ENCODE results near the gene MRGPRD. TPM values are rescaled to one million over a fixed set of nuclear protein-coding genes. Genes with fewer than 3 reads are reported as not detected.
A peak's percentile ranks its signal among the peaks of the same experiment; 100 is the strongest.

The MRGPRD gene
- total RNA-seq, 5 donors from 2014 or later (not counting 1 experiment from before 2014, with no cell fraction given): not detected

DNA sequence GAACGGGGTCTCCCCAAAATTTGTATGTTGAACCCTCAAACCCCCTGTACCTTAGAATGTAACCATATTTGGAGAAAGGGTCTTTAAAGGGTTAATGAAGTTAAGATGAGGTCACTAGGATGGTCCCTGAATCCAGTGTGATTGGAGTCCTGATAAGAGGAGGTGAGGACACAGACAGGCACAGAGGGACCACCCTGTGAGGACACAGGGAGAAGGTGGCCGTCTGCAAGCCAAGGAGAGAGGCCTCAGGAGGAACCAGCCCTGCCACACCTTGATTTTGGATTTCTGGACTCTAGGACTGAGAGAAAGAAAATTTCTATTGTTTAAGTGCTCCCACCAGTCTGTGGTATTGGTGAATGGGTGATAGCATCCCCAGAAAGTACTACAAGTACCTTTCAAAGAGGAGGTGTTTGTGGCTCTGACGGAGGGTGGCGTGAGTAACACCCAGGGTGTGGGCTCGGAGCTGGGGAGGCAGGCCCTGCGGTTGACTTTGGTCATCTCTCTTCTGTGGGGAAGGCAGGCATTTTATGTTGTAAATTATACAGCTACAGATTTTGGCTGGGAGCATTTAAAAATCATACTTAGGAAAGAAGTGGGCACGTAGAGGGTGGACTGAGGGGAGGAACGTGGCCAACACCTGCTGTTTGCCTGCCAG, 18.4 kb upstream of the MRGPRD start:
- CTCF ChIA-PET: no interaction called here
- peak in 5 of 35 experiments; percentile 11 to 36 (median 14) for DNase-seq
- Histone ChIP-seq H3K4me3 (ENCODE audit: control insufficient read depth in 1 of 2, extremely low read depth in 1 of 2, low read length in 1 of 2) (no peak overlapping the region), H3K27ac (ENCODE audit: low read length) (no peak overlapping the region), H3K4me1 (ENCODE audit: control insufficient read depth in 1 of 2, extremely low read depth in 1 of 2, insufficient read depth in 2 of 2, low read length in 2 of 2) (no peaks in the 10 kb centered on the region), H3K36me3 (ENCODE audit: control insufficient read depth in 2 of 2, extremely low read depth in 1 of 2, insufficient read depth in 1 of 2, low read length in 1 of 2) (no peaks in the 10 kb centered on the region), H3K27me3 (replicated peaks in 1 of 2; ENCODE audit: control insufficient read depth in 2 of 2, extremely low read depth in 1 of 2, insufficient read depth in 2 of 2, low read length in 1 of 2) (peaks cover 0 to 50% of the 10 kb centered on the region in 2 experiments), H3K9me3 (no peaks in the 10 kb centered on the region)
- peaks cover 0 to 22% of the 10 kb centered on the region in 2 donors for H3K27me3 Mint-ChIP-seq
- 71% methylated on average over 6 of the region's 8 CpGs for WGBS (ENCODE audit: insufficient coverage)
- POLR2A ChIA-PET: no interaction called here
- H3K4me1 Mint-ChIP-seq: peaks cover 0 to 6% (median 0%) of the 10 kb centered on the region in 3 donors
- H3K27ac Mint-ChIP-seq: no peak overlapping the region
- no peak for ATAC-seq (replicated peaks in 1 of 4)
- no peak overlapping the region for H3K4me3 Mint-ChIP-seq
- H3K36me3 Mint-ChIP-seq: no peaks in the 10 kb centered on the region
- H3K9me3 Mint-ChIP-seq: no peaks in the 10 kb centered on the region

DNA sequence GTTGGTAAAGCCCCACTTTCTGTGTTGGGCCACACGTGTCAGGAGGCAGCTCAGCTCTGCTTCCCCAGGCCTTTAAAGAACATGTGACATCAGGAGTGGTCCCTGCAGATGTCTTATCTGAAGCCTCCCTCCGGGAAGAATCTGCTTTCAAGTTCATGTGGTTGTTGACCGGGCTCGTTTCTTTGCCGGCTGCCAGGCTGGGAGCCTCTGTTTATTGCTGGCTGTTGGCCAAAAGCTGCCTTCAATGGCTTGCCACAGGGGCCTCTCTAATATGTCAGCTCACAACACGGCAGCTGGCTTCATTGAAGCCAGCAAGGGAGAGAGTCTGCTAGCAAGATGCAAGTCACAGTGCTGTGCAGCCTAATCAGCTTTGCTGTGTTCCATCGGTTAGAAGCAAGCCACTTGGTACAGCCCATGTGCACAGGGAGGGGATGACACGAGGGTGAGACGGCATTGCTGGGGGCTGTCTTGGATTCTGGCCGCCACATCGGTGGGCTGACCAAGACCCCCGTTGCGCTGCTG, 17.7 kb upstream of the MRGPRD start:
- peaks cover 0 to 6% (median 0%) of the 10 kb centered on the region in 3 donors for H3K4me1 Mint-ChIP-seq
- no peak overlapping the region for H3K27ac Mint-ChIP-seq
- peaks cover 0 to 28% of the 10 kb centered on the region in 2 donors for H3K27me3 Mint-ChIP-seq
- POLR2A ChIA-PET: no interaction called here
- no peaks in the 10 kb centered on the region for H3K36me3 Mint-ChIP-seq
- no peak overlapping the region for H3K4me3 ChIP-seq (ENCODE audit: control insufficient read depth in 1 of 2, extremely low read depth in 1 of 2, low read length in 1 of 2)
- peaks cover 0 to 48% of the 10 kb centered on the region in 2 experiments for H3K27me3 ChIP-seq (replicated peaks in 1 of 2; ENCODE audit: control insufficient read depth in 2 of 2, extremely low read depth in 1 of 2, insufficient read depth in 2 of 2, low read length in 1 of 2)
- H3K4me1 ChIP-seq (ENCODE audit: control insufficient read depth in 1 of 2, extremely low read depth in 1 of 2, insufficient read depth in 2 of 2, low read length in 2 of 2): no peaks in the 10 kb centered on the region
- 37% methylated on average over 9 of the region's 13 CpGs for WGBS (ENCODE audit: insufficient coverage)
- no peaks in the 10 kb centered on the region for H3K36me3 ChIP-seq (ENCODE audit: control insufficient read depth in 2 of 2, extremely low read depth in 1 of 2, insufficient read depth in 1 of 2, low read length in 1 of 2)
- no peaks in the 10 kb centered on the region for H3K9me3 ChIP-seq
- no peak for ATAC-seq (replicated peaks in 1 of 4)
- H3K27ac ChIP-seq (ENCODE audit: low read length): no peak overlapping the region
- DNase-seq: no peak
- no peak overlapping the region for H3K4me3 Mint-ChIP-seq
- CTCF ChIA-PET: no interaction called here
- no peaks in the 10 kb centered on the region for H3K9me3 Mint-ChIP-seq

DNA sequence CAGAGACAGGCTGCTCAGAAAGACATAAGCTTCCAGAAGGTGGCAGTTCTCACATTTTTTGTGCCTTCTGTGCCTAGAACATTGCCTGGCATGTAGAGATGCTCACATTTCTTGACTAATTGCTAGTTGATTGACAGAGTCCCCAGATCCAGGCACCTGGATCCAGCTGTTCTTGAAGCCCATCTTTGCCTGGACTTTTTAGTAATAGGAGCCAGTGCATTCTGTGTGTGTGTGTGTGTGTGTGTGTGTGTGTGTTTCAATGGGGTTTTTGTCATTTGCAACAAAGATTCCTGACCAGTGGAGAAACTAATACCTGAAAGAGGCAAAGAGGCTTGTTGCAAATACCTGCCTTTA, 17.2 kb upstream of the MRGPRD start:
- Mint-ChIP-seq H3K4me1 (peaks cover 0 to 6% (median 2%) of the 10 kb centered on the region in 3 donors), H3K4me3 (no peak overlapping the region), H3K27me3 (peaks cover 4 to 29% of the 10 kb centered on the region in 2 donors), H3K9me3 (no peaks in the 10 kb centered on the region), H3K36me3 (no peaks in the 10 kb centered on the region), H3K27ac (no peak overlapping the region)
- CTCF ChIA-PET: no interaction called here
- Histone ChIP-seq H3K4me3 (ENCODE audit: control insufficient read depth in 1 of 2, extremely low read depth in 1 of 2, low read length in 1 of 2) (no peak overlapping the region), H3K27me3 (replicated peaks in 1 of 2; ENCODE audit: control insufficient read depth in 2 of 2, extremely low read depth in 1 of 2, insufficient read depth in 2 of 2, low read length in 1 of 2) (peaks cover 0 to 48% of the 10 kb centered on the region in 2 experiments), H3K36me3 (ENCODE audit: control insufficient read depth in 2 of 2, extremely low read depth in 1 of 2, insufficient read depth in 1 of 2, low read length in 1 of 2) (no peaks in the 10 kb centered on the region), H3K4me1 (ENCODE audit: control insufficient read depth in 1 of 2, extremely low read depth in 1 of 2, insufficient read depth in 2 of 2, low read length in 2 of 2) (no peaks in the 10 kb centered on the region), H3K9me3 (no peaks in the 10 kb centered on the region), H3K27ac (ENCODE audit: low read length) (no peak overlapping the region)
- POLR2A ChIA-PET: no interaction called here
- ATAC-seq (replicated peaks in 1 of 4) (no peak), DNase-seq (no peak)

DNA sequence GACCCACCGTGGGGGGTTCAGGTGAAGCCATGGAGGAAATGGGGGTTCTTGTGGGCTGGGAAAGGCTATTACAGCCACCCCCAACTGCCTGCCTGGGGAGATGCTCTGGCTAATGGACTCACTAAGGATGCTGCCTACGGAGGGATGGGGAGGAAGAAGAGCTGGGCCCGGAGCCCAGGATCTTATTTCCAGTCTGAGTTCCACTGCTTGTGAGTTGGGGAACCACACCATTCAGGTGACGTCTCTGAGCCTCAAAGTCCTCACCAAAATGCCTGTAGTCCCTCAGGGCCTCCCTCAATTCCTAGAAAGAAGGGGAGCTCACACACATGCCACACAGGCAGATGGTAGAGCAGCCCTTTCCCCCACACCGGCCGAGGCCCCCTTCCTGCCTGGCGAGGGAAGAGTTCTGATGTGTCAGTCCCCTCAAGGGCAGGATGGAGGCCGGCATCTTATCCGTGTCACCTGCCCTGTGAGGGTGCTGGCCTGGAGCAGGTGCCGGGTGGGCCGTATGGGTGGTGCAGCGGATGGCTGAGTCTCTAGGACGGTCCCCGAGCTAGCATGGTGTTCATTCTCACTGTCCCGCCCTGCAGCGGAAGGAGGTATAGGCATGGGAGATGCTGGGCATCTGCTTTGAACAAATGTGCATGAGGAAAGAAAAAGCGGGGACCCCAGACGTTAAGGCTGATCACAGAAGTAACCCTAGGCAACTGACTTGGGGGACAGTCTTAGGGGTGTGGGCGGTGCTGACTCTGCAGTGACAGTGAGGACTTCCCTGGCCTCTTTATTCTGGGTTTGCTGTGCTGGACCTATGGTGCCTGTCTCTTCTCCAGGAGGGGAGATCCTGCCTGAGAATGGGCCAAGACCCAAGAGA, 16.6 kb upstream of the MRGPRD start:
- Histone ChIP-seq H3K36me3 (ENCODE audit: control insufficient read depth in 2 of 2, extremely low read depth in 1 of 2, insufficient read depth in 1 of 2, low read length in 1 of 2) (no peaks in the 10 kb centered on the region), H3K27ac (ENCODE audit: low read length) (no peak overlapping the region), H3K9me3 (no peaks in the 10 kb centered on the region), H3K27me3 (replicated peaks in 1 of 2; ENCODE audit: control insufficient read depth in 2 of 2, extremely low read depth in 1 of 2, insufficient read depth in 2 of 2, low read length in 1 of 2) (peaks cover 0 to 48% of the 10 kb centered on the region in 2 experiments), H3K4me1 (ENCODE audit: control insufficient read depth in 1 of 2, extremely low read depth in 1 of 2, insufficient read depth in 2 of 2, low read length in 2 of 2) (no peaks in the 10 kb centered on the region), H3K4me3 (ENCODE audit: control insufficient read depth in 1 of 2, extremely low read depth in 1 of 2, low read length in 1 of 2) (no peak overlapping the region)
- POLR2A ChIA-PET: no interaction called here
- WGBS (ENCODE audit: insufficient coverage): 81% methylated on average over 16 of the region's 19 CpGs
- ATAC-seq (replicated peaks in 1 of 4) (no peak), DNase-seq (peak in 1 of 35 experiments; percentile 20)
- CTCF ChIA-PET: no interaction called here
- H3K4me1 Mint-ChIP-seq: peaks cover 0 to 6% (median 5%) of the 10 kb centered on the region in 3 donors
- no peak overlapping the region for H3K27ac Mint-ChIP-seq
- H3K4me3 Mint-ChIP-seq: no peak overlapping the region
- no peaks in the 10 kb centered on the region for H3K9me3 Mint-ChIP-seq
- H3K36me3 Mint-ChIP-seq: no peaks in the 10 kb centered on the region
- peaks cover 8 to 33% of the 10 kb centered on the region in 2 donors for H3K27me3 Mint-ChIP-seq

DNA sequence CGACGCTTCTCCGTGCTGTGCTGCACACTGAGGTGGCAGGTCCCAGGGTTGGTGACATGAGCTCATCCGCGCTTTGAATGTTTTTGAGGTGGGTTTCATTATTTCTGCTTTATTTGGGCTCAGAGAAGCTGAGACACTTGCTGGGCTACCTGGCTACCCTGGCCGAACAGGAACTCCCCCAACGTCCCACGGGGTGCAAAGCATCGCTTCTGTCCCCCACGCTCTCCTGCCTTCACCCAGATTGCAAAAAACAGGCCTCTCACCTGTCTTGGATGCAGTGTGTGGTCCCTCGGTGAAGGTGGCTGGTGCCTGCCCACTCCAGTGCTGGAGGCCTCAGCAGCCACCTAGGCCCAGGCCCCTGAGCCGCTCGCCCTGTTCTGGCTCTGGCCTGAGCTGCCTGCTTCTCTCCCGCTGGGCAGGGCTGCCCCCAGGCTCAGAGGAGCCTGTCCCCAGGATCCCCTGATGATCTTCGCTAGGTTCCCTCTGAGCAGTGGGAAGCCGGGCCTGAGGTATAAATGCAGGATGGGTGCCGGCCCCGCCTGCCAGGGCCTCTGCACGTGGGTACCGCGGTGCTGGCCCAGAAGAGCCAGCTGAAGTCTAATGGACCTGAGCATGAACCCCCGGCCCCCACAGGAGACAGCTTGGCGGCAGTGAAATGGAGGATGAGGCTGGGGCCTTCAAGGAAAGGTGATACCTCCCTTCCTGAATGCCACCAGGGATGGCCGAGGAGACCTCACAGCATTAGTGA, 15.8 kb upstream of the MRGPRD start:
- 90% methylated on average over 14 of the region's 24 CpGs for WGBS (ENCODE audit: insufficient coverage)
- Histone ChIP-seq H3K27ac (ENCODE audit: low read length) (no peak overlapping the region), H3K36me3 (ENCODE audit: control insufficient read depth in 2 of 2, extremely low read depth in 1 of 2, insufficient read depth in 1 of 2, low read length in 1 of 2) (no peaks in the 10 kb centered on the region), H3K27me3 (replicated peaks in 1 of 2; ENCODE audit: control insufficient read depth in 2 of 2, extremely low read depth in 1 of 2, insufficient read depth in 2 of 2, low read length in 1 of 2) (peaks cover 0 to 49% of the 10 kb centered on the region in 2 experiments), H3K4me1 (ENCODE audit: control insufficient read depth in 1 of 2, extremely low read depth in 1 of 2, insufficient read depth in 2 of 2, low read length in 2 of 2) (no peaks in the 10 kb centered on the region), H3K9me3 (no peaks in the 10 kb centered on the region), H3K4me3 (ENCODE audit: control insufficient read depth in 1 of 2, extremely low read depth in 1 of 2, low read length in 1 of 2) (no peak overlapping the region)
- POLR2A ChIA-PET: no interaction called here
- no peak overlapping the region for H3K27ac Mint-ChIP-seq
- H3K4me1 Mint-ChIP-seq: peaks cover 0 to 6% (median 5%) of the 10 kb centered on the region in 3 donors
- CTCF ChIA-PET: interaction anchor here in 1 of 2 donors (0.8 kb wide), 1 partner anchor 386 kb away, joined by 6 read pairs; no protein-coding TSS in a partner anchor
- H3K27me3 Mint-ChIP-seq: peaks cover 14 to 38% of the 10 kb centered on the region in 2 donors
- DNase-seq (peak in 1 of 35 experiments; percentile 21), ATAC-seq (replicated peaks in 1 of 4) (no peak)
- H3K4me3 Mint-ChIP-seq: no peak overlapping the region
- no peaks in the 10 kb centered on the region for H3K9me3 Mint-ChIP-seq
- no peaks in the 10 kb centered on the region for H3K36me3 Mint-ChIP-seq

DNA sequence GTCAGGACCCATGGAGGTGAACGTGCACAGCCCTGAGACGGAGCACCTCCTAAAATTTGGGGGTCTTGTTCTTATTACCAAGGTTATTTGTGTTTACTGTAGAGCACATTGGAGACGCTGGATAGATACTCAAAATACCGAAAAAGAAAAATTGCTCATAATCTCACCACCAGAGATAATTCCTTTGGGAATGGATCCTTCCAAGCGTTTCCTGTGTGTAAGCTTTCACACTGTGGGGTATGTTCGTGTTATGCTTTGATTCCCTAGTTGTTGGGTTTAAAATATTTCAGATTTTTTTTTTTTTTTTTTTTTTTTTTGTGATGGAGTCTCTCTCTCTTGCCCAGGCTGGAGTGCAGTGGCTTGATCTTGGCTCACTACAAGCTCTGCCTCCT, 14.1 kb upstream of the MRGPRD start:
- Mint-ChIP-seq H3K9me3 (no peaks in the 10 kb centered on the region), H3K27me3 (peaks cover 14 to 48% of the 10 kb centered on the region in 2 donors), H3K36me3 (no peaks in the 10 kb centered on the region), H3K27ac (no peak overlapping the region), H3K4me3 (no peak overlapping the region), H3K4me1 (peaks cover 0 to 9% (median 5%) of the 10 kb centered on the region in 3 donors)
- H3K27ac ChIP-seq (ENCODE audit: low read length): no peak overlapping the region
- ChIA-PET CTCF (interaction anchor here in 1 of 2 donors (0.7 kb wide), 1 partner anchor 598 kb away, joined by 4 read pairs; no protein-coding TSS in a partner anchor), POLR2A (no interaction called here)
- no peaks in the 10 kb centered on the region for H3K9me3 ChIP-seq
- no peak overlapping the region for H3K4me3 ChIP-seq (ENCODE audit: control insufficient read depth in 1 of 2, extremely low read depth in 1 of 2, low read length in 1 of 2)
- ATAC-seq (replicated peaks in 1 of 4) (no peak), DNase-seq (peak in 2 of 35 experiments; percentile 2 to 7)
- no peaks in the 10 kb centered on the region for H3K36me3 ChIP-seq (ENCODE audit: control insufficient read depth in 2 of 2, extremely low read depth in 1 of 2, insufficient read depth in 1 of 2, low read length in 1 of 2)
- no CpG with 5 or more reads among the region's 6 CpGs for WGBS (ENCODE audit: insufficient coverage)
- no peaks in the 10 kb centered on the region for H3K4me1 ChIP-seq (ENCODE audit: control insufficient read depth in 1 of 2, extremely low read depth in 1 of 2, insufficient read depth in 2 of 2, low read length in 2 of 2)
- H3K27me3 ChIP-seq (replicated peaks in 1 of 2; ENCODE audit: control insufficient read depth in 2 of 2, extremely low read depth in 1 of 2, insufficient read depth in 2 of 2, low read length in 1 of 2): peaks cover 0 to 57% of the 10 kb centered on the region in 2 experiments
